GM18520 (cell line): Measurements from ENCODE around the gene RAI1.

Experiments used
- ATAC-seq: cut with Tn5 transposase; IDR thresholded peaks from one replicate; pipeline ENCODE4 v1.9.1; 2021; ENCODE audit not compliant: unreplicated experiment

RAI1 gene

DNA sequence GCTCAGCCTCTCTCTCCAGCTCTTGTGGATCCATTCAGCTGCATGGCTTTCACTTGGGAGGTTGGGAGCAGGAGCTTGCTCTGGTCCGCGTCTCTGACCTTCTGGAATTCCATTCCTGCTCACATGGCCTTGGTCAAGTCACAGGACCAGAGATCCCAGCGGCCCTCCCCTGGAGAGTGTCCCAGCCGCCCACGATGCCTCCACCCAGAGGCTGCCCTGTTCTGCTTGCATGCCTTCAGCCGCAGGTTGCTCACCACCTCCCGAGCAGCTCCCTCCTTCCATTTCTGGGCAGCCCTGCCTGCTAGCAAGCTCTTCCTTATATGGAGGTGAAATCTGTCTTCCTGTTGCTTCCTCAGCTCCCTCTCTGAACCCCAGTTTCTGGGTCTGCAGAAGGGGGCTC, 32.6 kb downstream of the RAI1 start:
- no peak for ATAC-seq

DNA sequence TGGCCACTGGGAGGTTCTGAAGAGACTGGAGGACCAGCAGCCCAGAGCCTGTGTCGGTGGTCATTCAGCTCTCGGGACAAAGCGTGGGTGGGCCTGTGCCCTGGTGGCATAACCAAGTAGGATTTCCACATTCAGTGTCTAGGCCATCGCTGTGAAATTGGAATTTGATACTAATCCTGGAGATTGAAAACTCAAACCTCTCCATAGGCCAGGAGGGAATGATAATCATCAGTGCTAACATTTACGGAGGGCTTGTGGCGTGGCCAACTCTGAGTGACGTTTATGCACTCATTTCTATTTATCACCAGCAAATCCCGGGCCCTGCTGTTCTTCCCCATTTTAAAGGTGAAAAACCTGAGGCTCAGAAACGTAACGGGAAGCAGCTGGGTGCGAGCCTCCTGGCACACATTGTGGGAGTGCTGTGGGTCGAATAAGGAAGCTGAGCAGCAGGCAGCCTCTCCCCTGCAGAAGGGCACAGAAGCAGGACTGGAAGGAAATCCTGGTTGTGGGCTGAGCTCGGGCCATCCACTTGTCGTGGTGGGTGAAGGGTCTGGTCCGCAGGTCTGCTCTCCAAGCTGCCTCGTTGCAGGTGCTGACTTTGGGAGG, 33.1 kb downstream of the RAI1 start:
- no peak for ATAC-seq

- no peak for ATAC-seq
These were observed 33.6 kb downstream of the RAI1 start for GRCh38 chr17:17714879-17715278.

DNA sequence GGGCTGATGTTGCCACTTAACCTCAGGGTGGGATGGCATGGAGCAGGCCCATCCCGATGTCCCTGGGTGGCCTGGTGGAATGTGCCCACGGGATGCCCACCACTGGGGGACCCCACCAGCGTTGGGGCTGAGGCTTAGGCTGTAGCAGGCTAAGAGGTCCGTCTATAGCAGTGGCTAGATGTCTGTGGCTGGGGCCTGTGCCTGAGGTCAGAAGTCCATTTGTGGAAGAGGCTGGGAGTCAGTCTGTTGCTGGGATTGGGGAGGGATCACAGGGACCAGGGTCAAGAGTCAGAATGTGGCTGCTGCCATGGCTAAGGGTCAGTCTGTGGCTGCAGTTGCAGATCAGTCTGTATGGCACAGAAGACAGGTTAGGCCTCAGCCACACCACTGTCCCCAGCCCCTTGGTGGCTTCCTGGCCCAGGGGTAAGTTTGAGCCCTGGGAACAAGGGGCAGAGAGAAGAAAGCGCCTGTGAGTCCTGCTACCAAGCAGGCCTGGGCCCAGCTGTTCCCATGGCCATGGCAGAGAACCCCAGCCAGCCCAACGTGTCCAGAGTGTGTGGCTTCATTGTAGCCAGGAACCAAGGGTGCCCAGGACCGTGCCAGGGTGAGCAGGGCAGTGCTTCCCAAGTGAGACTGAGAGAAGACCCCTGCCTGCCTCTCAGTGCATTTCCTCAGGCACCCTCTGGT, 35.7 kb downstream of the RAI1 start:
- no peak for ATAC-seq

DNA sequence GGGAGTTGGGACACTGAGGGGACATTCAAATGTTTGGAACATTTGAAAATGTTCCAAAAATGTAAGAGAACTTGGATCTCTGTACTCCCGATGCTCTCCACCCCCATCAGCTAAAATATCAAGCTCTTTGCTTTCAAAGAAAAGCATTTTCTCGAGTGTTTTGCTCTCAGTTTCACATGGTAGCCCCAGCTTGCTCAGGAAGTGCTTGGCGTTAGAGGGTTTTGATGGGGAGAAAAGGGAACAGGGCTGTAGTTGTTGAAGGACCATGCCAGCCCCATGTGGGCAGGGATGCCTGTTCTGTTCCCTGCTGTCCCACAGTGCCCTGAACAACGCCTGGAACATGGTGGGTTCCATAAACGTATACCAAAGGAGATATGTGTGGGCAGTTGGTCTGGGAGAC, 37.0 kb downstream of the RAI1 start:
- ATAC-seq = no peak

- no peak for ATAC-seq
These were observed 38.1 kb downstream of the RAI1 start for GRCh38 chr17:17719199-17719940.

GRCh38 chr17:17719966-17720543, 38.8 kb downstream of the RAI1 start:
- no peak for ATAC-seq

DNA sequence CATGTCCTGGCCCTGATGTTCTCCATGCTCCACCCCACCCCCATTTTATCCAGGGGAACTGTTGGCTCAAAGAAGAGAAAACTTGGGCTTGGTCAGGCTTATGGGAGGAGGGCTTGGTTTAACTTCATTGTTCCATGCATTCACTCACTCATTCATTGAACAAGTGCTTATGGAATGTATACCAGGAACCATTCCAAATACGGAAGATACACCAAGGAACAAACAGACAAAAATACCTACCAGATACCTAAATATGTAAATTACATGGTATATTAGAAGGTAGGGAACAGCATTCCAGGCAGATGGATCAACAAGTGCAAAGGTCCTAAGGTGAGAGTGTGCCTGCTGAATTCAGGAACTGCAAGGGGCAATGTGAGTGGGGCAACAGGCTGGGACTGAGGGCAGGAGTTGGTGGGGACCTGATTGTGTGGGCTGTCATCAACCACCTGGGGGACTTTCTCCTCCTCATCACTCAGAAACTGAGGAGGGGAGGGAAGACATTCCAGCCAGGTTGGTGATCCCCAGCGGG, 39.9 kb downstream of the RAI1 start:
- no peak for ATAC-seq

DNA sequence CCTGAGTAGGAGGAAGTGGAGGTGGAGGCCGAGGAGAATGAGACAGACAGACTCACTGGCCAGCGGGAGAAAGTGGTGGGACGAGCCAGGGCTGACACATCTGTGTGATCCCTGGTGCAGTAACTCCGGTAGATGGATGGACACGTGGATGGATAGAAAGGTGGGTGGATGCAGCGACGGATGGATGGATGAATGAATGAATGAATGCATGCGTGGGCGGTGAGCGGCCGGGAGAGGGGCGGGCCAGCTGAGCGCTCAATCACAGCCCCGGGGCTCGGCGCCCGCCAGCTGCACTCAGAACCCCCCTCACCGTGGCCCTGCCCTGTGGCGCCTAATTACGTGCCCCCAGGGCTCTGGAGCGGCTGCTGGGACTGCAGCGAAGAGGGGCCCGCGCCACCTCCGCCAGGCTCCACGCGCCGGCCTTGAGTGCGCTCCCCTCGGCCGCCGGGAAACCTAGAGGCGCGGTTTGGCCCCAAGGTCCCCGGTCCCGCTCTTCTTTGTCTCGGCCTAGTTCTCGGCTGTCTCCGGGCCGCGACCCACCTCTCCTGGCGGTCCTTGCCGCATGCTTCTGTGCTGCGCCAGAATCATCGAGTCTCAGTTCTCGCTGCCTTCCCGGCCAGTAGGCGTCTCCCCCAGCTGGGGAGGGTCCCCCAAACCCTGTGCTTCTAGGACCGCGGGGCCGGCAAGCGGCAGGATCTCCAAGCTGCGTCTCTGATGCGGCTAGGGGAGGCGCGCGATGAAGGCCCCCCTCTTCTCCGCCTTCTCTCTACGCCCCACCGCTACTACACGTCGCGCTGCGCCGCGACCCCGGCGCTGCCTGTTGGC, 41.0 kb downstream of the RAI1 start:
- ATAC-seq = no peak

DNA sequence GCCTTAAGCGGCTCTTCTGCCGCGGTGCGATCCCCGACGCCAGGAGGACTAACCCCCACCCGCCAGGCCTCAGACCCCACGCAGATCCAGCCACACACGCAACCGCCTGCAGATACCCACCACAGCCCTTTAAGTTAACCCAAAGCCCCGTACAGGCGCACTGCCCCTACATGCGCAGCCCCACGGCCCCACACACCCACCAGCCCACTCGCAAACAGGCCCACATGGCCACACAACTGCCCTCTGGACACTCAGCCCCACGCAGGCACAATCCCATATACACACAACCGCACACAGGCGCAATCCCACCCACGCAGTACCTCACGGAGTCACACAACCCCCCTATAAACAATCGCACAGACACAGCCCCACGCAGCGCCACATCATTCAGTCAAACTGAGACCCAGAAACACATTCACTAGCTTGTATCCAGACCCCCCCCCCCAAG, 41.7 kb downstream of the RAI1 start:
- ATAC-seq = no peak

DNA sequence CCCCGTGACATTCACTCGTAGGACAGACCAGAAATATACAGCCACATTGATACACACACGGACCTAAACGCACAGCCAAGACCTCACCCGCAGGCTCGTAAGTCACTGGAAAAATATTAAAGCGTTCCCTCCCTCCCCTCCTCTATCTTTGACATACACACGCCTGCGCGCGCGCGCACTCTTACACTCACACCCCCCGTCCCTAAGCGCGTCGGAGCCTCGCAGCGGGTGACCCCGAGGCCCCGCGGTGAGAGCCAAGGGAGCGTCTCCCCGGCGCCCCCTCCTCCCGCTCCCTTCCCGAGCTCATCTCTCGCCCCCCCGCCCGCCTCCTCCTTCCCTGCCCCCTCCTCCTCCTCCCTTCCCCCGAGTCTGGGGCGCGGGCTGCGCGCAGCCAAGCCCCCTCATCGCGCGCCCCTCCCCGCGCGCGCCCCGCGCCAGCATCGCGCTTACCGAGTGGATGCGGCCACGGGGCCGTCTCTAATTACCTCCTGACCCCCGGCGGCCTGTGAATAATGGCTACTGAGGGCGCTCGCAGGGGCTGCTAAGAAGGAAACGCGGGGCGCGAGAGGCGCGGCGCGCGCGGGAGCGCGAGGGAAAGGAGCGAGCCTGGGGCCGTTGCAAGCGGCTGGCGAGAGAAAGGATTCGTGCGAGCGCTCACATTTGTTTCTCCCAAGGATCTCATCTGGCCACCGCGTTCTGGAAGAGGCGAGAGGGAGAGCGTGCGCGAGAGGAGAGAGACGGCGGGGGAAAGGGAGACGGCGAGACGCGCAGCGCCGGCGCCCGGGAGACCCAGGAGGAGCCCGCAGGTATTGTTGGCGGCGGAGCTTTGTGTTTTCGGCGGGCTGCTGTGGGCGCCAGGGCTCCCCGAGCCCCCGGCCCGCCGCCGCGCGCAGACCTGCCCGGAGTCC, 42.4 kb downstream of the RAI1 start:
- no peak for ATAC-seq

- ATAC-seq = no peak
These were observed 43.2 kb downstream of the RAI1 start for GRCh38 chr17:17724307-17725010.

GRCh38 chr17:17725011-17725751, 43.9 kb downstream of the RAI1 start:
- no peak for ATAC-seq

- ATAC-seq = no peak
These were observed 44.6 kb downstream of the RAI1 start for GRCh38 chr17:17725752-17726457.

GRCh38 chr17:17726458-17727060, 45.3 kb downstream of the RAI1 start:
- no peak for ATAC-seq

- ATAC-seq = no peak
These were observed 45.9 kb downstream of the RAI1 start for GRCh38 chr17:17727111-17727659.

DNA sequence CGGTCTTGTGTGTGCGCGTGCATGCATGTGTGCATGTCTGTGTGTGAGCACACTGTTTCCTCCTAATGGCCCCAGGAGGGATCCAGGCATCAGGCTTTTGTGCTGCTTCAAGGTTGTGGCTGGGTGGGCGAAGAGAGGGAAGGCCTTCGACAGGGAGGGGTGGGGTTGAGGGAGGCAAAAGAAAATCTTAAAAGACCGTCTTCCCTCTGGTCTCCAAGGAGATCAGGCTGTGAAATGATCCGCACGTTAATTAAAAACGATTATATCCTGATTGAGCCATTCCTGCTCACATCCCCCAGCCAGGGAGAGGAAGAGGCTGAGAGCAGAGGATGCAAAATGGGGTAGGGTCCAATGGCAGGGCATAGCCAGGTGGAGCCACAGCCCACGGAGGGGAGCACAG, 46.9 kb downstream of the RAI1 start:
- no peak for ATAC-seq
